Suprapubic skin (tissue), 4 donors: ENCODE results near the gene CDH11. TPM values are rescaled to one million over a fixed set of nuclear protein-coding genes. Genes with fewer than 3 reads are reported as not detected.

Experiments used
- DNase-seq, 2 donors: peaks; one replicate each; pipeline ENCODE4 v3.0.0-alpha.2; 2019; ENCODE audit warnings: low spot score in 2 of 2
- H3K27ac ChIP-seq: fragments of 200-600 bp; sonication (generic); one replicate; pipeline ENCODE4 v1.5.1; 2019
- H3K27me3 ChIP-seq: fragments of 200-600 bp; sonication (generic); one replicate; pipeline ENCODE4 v1.5.1; 2019
- H3K36me3 ChIP-seq: fragments of 200-600 bp; sonication (generic); one replicate; pipeline ENCODE4 v1.5.1; 2019
- H3K4me1 ChIP-seq: fragments of 200-600 bp; sonication (generic); one replicate; pipeline ENCODE4 v1.5.1; 2019
- H3K4me3 ChIP-seq: fragments of 200-600 bp; sonication (generic); one replicate; pipeline ENCODE4 v1.5.1; 2019; ENCODE audit warnings: mild to moderate bottlenecking
- H3K9me3 ChIP-seq: fragments of 200-600 bp; sonication (generic); one replicate; pipeline ENCODE4 v1.5.1; 2019
- EP300 ChIP-seq: sonication (generic); formaldehyde crosslinking; IDR thresholded peaks from one replicate; pipeline ENCODE4 v1.6.1; 2017; ENCODE audit warnings: antibody characterized with exemption
- POLR2A ChIP-seq, 2 donors: fragments of 450-650 bp; IDR thresholded peaks; one replicate each; pipeline ENCODE4 v1.6.1; 2017; ENCODE audit warnings: antibody characterized with exemption in 2 of 2, mild to moderate bottlenecking in 2 of 2, moderate library complexity in 2 of 2
- POLR2AphosphoS5 ChIP-seq, 3 donors: sonication (generic); formaldehyde crosslinking; IDR thresholded peaks; one replicate each; pipeline ENCODE4 v1.6.1; 2017; ENCODE audit warnings: antibody characterized with exemption in 3 of 3
- WGBS: methylation state at CpG from one replicate; pipeline ENCODE4 v1.1.5; 2018; 5-methylcytosine and 5-hydroxymethylcytosine counted together
- total RNA-seq, 4 donors: library from RNA; depleted of rRNA; stranded (reverse); fragments of >200 nt; gene quantifications; one replicate each; pipeline ENCODE4 v1.1.0, GENCODE V29; 2016
- TF ChIP-seq, protein P1 (sequence below), 2 donors: fragments of 200-600 bp in 1 of 2; fragments of 450-650 bp in 1 of 2; sonication (generic) in 1 of 2; IDR thresholded peaks; one replicate each; pipeline ENCODE4 v1.5.1; 2016 to 2019; ENCODE audit warnings: antibody characterized with exemption in 2 of 2, mild to moderate bottlenecking in 1 of 2, moderate library complexity in 1 of 2

CDH11 gene
- total RNA-seq, 4 donors from 2014 or later = 10.3 to 41.4 (median 25.8) TPM

DNA sequence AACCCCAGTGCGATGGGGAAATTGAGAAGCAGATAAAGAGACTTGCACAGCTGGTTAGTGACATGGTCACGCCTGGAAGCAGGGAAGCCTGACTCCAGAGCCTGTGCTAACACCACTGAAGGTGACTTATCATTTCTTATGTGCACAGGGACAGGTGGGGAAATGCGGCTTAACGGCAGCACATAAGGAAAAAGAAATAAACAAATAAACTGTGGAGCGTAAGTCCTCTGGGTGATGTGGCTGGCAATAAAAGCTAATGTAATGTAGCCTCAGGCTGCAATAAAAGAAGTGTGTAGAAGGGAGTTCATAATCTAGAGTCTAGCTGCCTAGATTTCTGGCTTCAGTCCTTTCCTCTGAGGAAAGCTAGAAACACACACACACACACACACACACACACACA lies 10.6 kb downstream of the CDH11 start:
- DNase-seq = no peak
- no peaks in the 10 kb centered on the region for H3K27me3 ChIP-seq
- no peaks in the 10 kb centered on the region for H3K4me1 ChIP-seq
- TF ChIP-seq POLR2A (IDR thresholded peaks at IDR 0.05) (no peak), EP300 (no peak), POLR2AphosphoS5 (IDR thresholded peaks at IDR 0.05) (no peak)
- TF ChIP-seq, protein P1, sequence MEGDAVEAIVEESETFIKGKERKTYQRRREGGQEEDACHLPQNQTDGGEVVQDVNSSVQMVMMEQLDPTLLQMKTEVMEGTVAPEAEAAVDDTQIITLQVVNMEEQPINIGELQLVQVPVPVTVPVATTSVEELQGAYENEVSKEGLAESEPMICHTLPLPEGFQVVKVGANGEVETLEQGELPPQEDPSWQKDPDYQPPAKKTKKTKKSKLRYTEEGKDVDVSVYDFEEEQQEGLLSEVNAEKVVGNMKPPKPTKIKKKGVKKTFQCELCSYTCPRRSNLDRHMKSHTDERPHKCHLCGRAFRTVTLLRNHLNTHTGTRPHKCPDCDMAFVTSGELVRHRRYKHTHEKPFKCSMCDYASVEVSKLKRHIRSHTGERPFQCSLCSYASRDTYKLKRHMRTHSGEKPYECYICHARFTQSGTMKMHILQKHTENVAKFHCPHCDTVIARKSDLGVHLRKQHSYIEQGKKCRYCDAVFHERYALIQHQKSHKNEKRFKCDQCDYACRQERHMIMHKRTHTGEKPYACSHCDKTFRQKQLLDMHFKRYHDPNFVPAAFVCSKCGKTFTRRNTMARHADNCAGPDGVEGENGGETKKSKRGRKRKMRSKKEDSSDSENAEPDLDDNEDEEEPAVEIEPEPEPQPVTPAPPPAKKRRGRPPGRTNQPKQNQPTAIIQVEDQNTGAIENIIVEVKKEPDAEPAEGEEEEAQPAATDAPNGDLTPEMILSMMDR (IDR thresholded peaks at IDR 0.05) = no peak
- 67% methylated on average over 5 of the region's 5 CpGs for WGBS
- H3K9me3 ChIP-seq = no peaks in the 10 kb centered on the region
- no peaks in the 10 kb centered on the region for H3K36me3 ChIP-seq
- no peak overlapping the region for H3K4me3 ChIP-seq
- no peak overlapping the region for H3K27ac ChIP-seq

DNA sequence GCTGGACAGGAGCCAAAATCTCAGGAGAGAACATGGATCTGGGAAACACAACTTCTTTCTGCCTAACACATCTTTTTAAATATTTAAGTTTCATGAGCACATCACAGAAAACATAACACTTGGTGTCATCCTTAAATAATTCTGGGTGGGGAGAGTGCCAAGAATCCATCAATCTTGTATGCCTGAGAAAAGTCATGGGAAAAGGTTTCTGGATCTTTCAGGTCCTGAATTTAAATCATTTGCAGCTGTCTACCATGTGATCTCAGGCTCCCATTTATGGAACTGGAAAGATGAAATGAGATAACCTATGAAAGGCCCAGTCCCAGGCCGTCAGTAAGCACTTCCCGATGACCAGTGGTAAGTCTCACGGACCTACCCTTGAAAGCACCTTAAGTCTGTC lies 15.1 kb downstream of the CDH11 start:
- Histone ChIP-seq H3K4me1 (no peaks in the 10 kb centered on the region), H3K27ac (no peak overlapping the region), H3K27me3 (no peaks in the 10 kb centered on the region), H3K36me3 (no peaks in the 10 kb centered on the region), H3K4me3 (no peak overlapping the region), H3K9me3 (no peaks in the 10 kb centered on the region)
- WGBS = 54% methylated on average over 3 of the region's 3 CpGs
- TF ChIP-seq, protein P1 (IDR thresholded peaks at IDR 0.05) = no peak
- no peak for TF ChIP-seq EP300
- TF ChIP-seq POLR2A (IDR thresholded peaks at IDR 0.05) = no peak
- no peak for TF ChIP-seq POLR2AphosphoS5 (IDR thresholded peaks at IDR 0.05)
- no peak for DNase-seq

DNA sequence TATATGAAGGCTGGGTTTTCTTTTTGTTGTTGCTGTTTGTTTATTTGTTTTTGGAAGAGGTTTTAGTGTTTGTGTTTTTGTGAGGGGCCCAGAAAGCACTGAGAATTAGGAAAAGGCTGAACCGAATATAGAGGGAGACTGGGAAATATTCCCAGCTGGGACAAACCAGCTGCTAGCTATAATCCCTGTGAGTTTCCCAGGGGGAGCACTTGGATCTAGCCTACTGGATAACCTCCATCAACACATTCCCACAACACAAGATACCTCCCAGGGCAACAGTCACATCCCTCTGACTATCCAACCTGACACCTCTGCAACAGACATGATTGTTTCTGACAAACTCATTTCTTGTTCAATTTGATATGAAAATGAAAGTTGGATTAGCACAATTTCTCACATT lies 16.7 kb downstream of the CDH11 start:
- TF ChIP-seq, protein P1 (IDR thresholded peaks at IDR 0.05) = no peak
- no peak for TF ChIP-seq POLR2A (IDR thresholded peaks at IDR 0.05)
- no peak for TF ChIP-seq POLR2AphosphoS5 (IDR thresholded peaks at IDR 0.05)
- TF ChIP-seq EP300 = no peak
- 71% methylated on average over 1 of the region's 1 CpG for WGBS
- H3K27me3 ChIP-seq = no peaks in the 10 kb centered on the region
- no peaks in the 10 kb centered on the region for H3K36me3 ChIP-seq
- no peak overlapping the region for H3K4me3 ChIP-seq
- H3K9me3 ChIP-seq = no peaks in the 10 kb centered on the region
- no peak for DNase-seq
- no peak overlapping the region for H3K27ac ChIP-seq
- H3K4me1 ChIP-seq = no peaks in the 10 kb centered on the region

DNA sequence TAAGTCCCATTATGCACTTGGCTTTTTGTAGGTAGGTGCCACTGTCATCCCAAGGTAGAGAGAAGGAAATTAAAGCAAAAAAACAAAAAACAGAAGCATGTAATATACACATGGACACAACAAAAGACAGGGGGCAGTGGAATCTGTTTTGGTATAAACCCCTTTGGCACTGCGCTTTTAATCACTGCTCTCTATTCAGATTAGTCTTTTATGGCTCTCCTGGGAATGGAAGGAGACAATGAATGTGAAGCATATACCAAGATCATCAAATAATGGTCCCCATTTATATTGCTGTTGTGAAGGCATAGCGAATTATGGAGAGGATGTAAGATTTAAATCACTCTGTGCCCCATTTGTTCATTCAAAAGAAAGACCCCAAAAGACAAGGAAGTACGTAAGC lies 17.4 kb downstream of the CDH11 start:
- Histone ChIP-seq H3K4me1 (no peaks in the 10 kb centered on the region), H3K27me3 (no peaks in the 10 kb centered on the region), H3K4me3 (no peak overlapping the region), H3K27ac (no peak overlapping the region), H3K9me3 (no peaks in the 10 kb centered on the region), H3K36me3 (no peaks in the 10 kb centered on the region)
- no peak for DNase-seq
- 90% methylated on average over 3 of the region's 3 CpGs for WGBS
- TF ChIP-seq, protein P1 (IDR thresholded peaks at IDR 0.05) = no peak
- TF ChIP-seq POLR2AphosphoS5 (IDR thresholded peaks at IDR 0.05) (no peak), EP300 (no peak), POLR2A (IDR thresholded peaks at IDR 0.05) (no peak)

DNA sequence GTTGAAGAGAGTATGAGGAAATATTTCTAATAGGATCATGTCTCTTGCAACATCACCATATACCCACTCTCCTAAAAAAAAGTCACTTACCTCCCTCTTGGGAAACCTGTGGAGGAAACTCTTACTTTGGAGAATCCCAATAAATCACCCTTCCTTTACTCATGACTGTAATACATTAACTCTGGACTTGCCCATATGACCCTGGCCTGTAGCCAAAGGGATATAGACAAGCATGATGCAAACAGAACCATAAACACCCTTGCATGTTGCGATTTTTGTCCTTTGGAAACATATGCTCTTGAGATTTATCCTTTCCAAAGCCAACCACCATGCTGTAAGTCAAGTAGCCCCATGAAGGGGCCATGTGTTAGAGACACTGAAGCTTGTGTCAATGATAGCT lies 19.5 kb downstream of the CDH11 start:
- Histone ChIP-seq H3K9me3 (no peaks in the 10 kb centered on the region), H3K27ac (no peak overlapping the region), H3K36me3 (no peaks in the 10 kb centered on the region), H3K4me3 (no peak overlapping the region), H3K4me1 (no peaks in the 10 kb centered on the region), H3K27me3 (no peaks in the 10 kb centered on the region)
- TF ChIP-seq POLR2A (IDR thresholded peaks at IDR 0.05) (no peak), EP300 (no peak), POLR2AphosphoS5 (IDR thresholded peaks at IDR 0.05) (no peak)
- TF ChIP-seq, protein P1 (IDR thresholded peaks at IDR 0.05) = no peak
- 92% methylated on average over 1 of the region's 1 CpG for WGBS
- DNase-seq = no peak
